Measurements from ENCODE around the gene HNRNPF.
A peak's percentile ranks its signal among the peaks of the same experiment; 100 is the strongest.

Gene HNRNPF

DNA sequence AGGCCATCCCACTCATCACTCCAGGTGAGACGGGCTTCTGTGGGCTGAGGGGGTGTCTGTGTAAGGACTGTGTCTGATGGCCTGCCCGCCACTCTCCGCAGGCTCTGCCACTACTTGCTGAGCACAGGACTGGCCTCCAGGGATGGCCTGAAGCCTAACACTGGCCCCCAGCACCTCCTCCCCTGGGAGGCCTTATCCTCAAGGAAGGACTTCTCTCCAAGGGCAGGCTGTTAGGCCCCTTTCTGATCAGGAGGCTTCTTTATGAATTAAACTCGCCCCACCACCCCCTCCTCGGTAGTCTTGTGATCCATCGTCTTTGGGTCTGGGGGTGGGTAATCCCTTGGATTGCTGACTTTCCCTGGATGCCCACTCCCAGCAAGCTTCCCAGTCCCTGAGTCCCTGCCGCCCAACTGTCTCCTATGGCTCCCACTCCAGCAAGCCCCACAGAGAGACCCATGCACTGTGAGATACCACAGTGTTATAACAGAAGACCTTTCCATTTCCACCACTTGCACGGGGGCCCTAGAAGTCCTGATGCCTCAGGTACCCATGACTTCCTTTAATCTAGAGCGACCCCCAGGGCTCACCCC is 32.8 kb downstream of the HNRNPF start:
- DNase-seq: no peak

DNA sequence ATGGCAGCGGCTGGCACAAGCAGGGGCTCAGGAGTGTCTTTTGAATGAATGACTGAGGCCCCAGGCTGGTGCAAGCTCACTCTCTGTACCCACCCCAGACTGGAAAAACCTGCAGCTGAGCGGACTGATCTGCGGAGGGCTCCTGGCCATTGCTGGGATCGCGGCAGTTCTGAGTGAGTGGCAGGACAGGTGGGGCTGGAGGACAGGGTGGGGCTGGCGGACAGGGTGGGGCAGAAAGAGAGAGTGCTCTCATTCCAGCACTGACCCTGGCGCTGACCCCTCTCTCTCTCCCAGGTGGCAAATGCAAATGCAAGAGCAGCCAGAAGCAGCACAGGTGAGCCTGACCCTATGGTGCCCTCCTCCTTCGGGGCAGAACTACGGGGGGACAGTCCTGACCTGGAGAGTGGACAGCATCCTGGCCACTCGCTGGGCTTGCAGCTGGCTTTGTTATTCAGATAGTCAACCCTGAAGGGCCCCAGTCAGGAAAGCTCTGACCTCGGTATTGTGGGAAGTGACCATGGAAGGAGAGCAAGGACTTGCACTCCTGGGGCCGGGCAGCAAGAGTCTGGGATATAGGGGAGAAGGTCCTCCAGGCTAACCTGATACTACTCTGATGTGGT is 33.5 kb downstream of the HNRNPF start:
- DNase-seq: no peak

DNA sequence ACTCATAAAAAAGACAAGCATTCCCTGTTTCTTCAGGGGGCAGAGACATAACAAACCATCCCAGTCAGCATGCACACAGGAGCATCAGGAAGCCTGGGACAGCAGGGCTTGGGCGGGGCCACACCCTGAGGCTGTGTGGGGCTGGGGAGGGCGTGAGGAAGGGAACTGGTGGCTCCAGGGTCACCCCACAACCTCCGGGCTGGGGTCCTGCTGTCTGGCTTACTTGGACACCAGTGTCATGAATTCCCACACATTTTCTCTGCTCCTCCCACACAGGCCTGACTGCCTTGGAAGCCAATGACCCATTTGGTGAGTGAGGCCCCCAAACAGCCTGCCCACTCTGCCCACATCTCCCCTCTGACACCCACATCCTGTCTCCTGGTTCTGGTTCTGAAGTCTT is 34.8 kb downstream of the HNRNPF start:
- no peak for DNase-seq

DNA sequence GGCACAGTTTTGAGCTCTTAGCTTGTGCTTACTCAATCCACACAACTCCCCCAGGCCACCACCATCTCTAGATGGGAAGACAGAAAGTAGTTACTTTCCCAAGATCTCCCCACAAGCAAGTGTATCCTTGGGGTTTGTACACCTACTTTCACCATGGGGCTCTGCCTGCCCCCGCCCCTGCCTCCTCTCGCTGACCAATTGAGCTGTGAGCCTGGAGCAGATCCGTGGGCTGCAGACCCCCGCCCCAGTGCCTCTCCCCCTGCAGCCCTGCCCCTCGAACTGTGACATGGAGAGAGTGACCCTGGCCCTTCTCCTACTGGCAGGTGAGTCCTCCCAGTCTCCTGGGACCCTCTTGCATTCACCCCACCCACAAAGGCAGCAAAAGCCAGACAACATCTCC is 35.5 kb downstream of the HNRNPF start:
- DNase-seq: no peak

DNA sequence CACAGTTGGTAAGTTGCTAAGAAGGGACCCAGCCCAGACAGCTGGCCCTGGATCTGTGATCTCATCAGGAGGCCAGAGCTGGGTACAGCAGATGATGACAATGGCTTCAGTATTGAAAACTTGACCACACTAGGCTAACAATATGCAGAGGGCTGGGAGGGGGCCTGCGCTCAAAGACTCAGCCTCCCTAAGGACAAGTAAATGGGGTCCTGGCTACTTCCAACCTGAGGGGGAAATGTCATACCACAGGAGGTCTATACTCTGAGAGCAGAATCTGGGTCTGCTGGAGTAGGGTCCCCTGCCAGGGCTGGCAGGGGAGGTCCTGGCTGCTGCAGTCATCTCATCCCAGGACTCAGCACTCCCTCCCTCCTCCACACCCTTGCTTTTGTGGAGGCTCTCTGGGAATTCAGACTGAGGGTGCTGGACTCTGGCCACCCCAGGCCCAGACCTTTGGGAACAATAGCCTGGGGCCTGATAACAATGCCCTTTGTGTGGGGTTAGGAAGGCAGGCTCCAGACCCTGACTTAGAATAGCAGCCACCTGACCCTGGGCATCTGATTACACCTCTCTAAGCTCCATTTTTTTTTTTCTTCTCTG is 36.1 kb downstream of the HNRNPF start:
- no peak for DNase-seq

DNA sequence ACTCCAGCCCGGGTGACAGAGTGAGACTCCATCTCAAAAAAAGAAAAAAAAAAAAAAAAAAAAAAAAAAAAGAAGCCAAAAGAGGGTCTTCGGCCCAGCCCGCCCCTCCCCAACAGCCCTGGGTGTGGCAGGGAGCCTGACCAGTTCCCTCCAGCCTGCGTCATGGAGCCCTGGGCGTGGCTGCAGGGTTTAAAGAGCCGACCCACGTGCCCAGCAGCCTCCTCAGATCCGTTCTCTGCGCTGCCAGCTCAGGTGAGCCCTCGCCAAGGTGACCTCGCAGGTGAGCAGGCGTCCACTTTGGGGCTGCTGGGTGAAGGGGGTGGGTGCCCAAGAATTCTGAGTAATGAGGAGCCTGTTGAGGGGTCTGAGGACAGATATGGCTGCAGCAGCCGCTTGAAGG is 37.6 kb downstream of the HNRNPF start, which contains the start of gene FXYD4:
Gene FXYD4 (plus strand): TSS at position 219 of the 400 bp plus-strand sequence. CDS start 2,111 bp downstream, outside the sequence.
- DNase-seq: no peak

DNA sequence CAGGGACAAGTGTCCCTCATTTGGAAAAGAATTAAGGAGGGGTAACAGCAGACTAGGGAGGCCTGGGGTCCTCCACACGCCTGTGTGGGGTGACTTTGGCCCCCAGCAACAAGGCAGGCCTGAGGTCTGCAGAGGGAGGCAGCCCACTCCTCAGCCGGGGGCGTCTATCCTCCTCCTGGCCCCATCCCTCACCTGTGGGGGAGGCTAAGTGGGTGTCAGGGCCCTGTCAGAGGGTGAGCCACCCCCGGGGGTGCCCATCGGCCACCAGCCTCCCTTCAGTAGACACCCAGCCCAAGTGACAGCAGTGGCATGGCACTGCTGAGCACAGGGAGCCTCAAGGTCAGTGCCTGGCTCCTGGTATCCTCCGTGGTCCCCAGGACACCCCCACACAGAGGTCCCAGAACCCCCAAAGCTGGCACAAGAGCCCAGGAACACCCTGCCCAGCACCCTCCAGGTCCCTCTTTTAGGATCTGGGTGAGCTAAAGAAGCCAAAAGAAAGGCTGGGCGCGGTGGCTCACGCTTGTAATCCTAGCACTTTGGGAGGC is 38.2 kb downstream of the HNRNPF start:
- DNase-seq: no peak

DNA sequence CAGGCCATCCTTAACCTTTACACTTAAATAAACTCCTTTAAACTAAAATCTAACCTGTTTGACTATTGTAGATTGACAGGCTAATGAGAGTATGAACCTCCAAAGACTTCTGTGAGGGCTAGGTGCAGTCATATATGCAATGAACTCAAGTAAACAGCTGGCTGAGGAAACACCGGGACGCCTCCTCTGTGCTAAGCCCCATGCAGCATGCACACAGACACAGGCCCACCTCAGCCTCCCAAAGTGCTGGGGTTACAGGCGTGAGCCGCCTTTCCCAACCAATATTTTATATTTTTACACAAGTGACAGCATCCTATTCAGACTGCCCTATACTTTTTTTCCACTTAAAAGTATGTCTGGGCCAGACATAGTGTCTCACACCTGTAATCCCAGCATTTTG is 39.1 kb downstream of the HNRNPF start:
- no peak for DNase-seq

DNA sequence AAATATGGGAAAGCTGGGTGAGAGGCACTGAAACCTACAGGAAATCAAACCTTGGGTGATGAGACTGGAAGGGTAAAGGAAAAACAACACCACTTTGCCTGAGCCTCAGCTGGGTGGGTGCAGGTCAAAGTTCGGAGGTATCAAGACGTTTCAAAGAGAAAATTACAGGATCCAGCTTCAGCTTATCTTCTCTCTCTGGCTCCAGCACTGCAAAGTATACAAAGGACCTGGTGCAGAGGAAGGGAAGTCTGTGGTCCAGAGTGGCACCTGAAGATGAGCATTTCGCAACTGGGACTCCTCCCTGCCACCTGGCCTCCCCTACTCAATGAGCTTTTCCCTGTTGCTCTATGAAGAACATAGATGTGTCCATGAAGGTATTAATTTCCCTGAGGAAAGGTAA is 44.0 kb downstream of the HNRNPF start:
- no peak for DNase-seq

DNA sequence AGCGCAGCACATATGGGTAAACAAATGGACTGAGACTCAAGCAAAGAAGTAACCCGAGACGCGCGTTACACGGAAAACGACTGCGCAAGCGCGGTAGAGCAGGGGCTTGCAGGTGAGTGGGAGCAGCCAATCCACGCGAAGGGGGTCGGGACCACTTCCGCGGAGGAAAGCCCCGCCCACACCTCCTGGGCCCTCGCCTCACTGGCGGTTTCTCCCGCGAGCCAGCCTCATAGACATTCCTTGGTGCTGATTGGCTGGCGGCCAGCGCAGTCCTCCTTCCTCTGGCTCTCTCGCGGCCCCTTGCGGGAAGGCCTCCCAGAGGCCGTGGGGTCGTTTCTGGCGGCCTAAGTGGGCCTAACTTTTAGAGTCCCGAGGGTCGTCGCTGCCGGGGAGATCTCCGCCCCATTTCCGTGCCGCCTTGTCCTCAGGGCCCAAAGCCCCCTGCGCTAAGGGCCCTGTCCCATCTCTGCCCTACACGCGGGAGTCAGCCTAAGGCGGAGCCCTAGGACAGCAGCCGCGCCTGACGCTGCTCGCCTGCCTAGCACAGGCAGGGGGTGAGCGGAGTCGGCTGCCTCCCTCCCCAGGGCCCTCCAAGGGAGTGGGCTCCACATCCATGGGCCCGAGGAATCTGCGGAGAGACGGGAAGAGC is 46.7 kb downstream of the HNRNPF start:
- peak; percentile 92 for DNase-seq

DNA sequence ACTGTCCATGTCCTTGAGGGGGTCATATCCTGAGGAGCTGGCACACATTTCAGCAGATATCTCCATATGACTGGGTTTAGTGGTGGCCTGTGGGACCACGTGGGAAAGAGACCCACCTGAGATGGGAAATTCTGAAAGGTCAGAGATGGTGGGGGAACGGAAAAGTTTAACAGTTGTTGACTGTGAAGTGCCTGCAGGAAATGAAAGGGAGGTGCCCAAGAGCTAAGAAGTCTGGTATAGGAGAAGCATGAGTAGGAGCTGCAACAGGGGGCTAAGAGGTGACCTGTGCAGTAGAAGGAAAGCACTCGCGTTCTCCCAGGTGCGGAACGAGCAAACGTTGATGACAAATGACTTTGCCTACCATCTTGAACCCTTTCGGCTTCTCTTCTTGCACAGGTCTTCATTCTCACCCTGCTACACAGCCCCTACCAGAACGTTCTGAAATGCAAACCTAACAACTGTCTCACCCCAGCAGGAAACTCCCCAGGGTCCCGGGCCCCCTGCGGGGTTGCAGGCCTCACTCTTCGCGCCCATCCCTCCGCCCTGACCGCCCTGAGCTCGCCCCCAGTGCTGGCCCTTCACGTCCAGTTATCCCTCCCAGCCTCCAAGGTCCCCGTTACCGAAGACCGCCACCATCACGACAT is 47.3 kb downstream of the HNRNPF start:
- DNase-seq: no peak

DNA sequence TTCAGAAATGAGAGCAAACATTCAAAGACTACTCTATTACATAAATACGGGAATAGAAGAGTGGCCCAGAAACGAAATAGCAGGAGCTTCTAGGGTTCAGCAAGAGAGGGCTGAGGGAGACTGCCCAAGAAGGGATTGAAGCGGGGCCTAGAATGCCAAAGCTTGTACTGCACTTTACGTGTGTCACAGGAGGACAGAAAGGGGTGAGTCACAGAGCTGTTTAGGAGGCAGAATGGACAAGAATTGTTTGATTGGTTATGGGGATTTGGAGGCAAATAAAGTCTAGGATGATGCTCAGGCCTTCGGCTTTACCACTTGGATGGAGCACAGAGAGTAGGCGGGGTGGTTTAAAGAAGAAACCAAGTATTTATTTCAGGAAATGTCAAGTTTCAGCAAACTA is 48.9 kb downstream of the HNRNPF start:
- DNase-seq: no peak

DNA sequence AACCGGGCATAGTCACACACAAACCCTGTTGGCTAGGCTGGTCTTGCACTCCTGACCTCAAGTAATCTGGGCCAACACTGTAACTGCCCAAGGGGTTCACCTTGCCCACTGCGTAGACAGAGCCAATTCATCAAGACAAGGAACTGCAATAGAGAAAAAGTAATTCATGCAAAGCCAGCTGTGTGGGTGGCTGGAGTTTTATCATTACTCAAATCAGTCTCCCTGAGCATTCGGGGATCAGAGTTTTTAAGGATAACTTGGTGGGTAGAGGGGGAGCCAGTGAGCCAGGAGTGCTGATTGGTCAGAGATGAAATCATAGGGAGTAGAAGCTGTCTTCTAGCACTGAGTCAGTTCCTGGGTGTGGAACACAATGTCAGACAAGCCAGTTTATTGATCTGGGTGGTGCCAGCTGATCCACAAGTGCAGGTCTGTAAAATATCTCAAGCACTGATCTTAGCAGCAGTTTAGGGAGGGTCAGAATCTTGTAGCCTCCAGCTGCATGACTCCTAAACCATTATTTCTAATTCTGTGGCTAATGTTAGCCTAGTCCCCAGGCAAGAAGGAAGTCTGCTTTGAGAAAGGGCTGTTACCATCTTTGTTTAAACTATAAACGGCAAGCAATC is 53.1 kb downstream of the HNRNPF start:
- DNase-seq: peak; percentile 27

DNA sequence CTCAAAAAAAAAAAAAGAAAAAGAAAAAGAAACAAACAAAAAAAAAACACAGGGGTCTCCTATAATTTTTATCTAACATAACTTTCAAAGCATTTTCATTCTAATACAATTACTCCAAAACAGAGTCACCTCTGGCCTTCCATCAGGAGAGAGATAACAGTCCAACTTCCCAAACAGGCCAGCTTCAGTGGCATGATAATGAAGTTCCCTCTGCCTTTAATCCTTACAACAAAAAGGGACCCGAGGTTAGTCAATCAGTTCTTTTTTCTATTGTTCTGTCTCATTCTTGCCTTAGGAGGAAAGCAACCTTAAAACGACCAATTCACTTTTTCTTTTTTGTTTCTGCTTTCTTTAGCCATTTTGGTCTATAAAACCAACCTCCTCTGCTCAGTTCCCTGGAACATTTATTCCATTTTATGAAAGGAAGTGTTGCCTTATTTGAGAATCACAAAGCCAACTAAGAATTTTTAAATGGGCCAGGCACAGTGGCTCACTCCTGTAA is 54.1 kb downstream of the HNRNPF start:
- no peak for DNase-seq

DNA sequence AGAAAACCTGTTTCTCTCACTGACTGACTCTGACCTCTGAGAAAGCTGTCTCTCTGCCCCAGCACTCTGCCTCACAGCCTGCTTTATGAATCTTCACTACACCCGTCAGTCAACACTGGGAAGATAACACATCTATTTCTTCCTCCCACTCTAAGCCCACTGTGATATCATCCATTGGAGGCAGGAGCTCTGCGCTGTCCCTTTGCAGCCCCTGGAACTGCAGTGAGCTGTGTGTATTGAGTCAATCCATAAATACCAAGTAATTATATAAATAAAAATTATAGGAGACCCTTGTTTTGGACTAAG is 54.7 kb downstream of the HNRNPF start:
- DNase-seq: no peak

DNA sequence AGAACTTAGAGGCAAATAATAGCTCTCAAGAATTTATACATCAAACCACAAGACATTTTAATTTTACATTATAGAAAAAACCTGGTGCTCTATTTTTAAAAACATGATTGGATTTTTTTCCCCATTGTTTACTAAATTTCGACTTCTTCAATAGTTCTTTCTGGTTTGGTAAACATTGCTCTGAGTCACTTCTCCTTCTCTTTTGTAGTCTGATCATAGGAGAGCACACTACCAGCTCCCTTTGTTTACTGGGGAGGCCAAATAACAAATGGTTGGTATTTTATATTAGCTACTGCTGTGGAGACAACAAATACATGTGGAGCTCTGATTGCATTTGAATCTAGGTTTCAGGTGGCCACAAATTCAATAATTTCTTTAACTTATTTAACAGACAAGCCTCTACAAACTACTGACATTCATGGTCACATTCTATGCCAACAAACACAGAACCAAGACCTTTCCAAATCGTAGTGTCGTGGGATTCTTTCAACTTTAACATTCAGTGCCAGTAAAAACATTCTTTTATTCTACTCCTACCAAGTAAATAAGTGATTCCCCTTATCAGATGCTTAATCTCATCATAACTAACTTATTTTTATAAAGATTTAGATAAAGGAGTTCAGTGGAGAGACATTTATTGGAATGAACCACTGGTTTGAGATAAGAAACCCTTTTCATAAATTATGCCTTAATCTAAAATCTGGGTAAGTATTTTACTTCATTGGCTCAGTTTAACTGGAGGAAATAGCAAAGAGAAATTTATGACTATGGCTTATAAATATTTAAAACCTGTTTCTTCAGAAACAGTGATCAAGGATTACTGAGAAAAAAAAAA is 55.3 kb downstream of the HNRNPF start:
- DNase-seq: no peak

DNA sequence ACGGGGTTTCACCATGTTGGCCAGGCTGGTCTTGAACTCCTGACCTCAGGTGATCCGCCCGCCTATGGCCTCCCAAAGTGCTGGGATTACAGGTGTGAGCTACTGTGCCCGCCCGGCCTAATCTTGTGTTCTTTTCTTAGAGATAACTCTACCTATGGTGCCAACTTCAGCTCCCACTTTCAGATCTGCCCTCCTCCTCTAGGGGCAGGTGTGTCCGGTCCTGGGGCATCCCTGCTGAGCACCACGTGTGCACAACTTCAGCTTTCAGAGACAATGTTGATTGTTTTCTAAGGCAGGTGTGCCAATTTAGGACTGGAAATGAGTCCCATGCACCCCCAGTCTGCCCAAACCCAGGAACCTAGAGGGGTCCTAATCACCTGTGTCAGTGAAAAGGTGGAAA is 56.0 kb downstream of the HNRNPF start:
- DNase-seq: no peak

DNA sequence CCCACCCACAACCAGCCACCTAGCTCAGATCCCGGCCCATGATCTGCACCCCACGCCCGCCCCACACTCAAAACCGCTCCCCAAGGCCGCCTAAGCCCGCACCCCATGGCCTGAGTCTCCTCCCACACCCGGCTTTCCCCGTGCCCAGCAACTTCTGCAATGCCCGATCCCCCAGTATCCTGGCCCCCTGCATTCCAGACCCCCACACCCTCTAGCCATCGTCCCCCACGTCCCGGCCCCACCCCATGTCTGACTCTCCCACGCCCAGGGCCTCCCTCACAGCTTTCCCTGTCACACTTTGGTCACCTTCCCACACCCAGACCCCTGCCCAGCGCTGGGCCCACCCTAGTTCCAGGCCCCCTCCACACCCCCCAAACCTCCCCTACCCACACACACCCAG is 57.7 kb downstream of the HNRNPF start:
- no peak for DNase-seq

DNA sequence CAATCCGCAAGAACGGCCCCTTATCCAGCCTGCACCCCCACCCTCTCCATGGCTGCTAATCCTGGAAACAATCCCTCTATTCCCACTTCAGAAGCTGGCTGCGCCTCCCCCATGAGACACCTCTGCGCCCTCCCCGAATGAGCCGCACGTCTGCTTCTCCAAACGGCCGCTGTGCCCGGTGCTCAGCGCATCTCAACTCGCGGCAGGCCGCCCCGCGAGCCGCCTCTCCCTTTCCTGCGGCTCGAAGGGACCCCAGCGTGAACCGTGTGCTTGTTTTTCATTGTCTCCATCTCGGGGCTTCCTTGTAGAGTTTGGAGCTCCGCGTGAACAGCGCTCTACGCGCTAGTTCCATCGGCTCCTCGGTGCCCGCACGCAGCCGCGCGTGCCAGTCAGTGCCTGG is 58.3 kb downstream of the HNRNPF start:
- no peak for DNase-seq

DNA sequence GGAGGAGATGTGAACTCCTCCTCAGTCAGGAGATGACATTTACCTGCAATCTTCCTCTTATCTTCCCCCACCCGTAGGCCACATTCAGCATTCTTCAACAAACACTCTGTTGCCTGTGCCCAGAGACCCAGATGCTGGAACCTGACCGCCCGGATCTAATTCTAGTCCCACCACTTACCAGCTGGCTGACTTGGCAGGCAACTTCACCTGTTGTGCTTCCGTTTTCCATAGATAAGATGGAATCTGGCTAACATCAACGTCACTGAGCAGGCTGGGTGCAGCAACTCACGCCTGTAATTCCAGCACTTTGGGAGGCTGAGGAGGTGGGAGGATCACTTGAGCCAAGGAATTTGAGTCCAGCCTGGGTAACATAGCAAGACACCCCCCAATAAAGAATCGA is 58.8 kb downstream of the HNRNPF start:
- DNase-seq: no peak

DNA sequence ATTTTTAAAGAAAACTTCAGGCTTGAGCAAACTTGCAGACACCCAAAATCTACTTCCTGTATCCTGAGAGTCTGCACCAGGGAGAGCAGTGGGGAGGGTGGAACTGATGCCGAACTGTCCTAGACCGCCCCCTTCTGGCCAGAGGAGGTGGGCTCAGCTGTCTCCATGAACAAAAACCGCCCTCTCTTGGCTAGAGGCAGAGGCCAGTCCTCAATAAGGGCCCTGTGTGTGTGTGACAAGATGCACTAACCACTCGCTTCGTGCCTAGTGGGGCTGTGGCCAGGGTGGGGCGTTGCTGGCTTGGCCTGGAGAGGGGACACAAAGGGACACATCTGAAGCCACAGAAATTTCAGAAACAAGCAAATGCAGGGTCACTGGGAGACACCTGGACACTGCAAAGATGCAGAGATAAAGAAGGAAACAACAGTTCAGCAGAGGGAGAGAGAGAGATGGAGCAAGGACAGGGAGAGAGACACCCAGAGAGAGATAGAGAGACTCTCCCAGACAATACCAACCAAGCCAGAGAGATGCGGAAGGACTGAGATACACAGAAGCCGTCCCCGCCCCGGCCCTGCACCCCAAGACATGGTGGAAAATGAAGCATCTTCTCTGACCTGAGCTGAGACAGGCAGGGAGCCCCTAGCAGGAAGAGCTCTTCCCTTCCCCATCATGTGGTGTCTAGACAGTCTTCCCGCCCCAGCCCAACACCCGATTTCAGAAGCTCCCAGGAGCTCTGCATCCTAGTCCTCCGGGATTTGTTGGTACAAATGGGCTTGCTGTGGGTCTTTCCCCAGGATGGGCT is 60.3 kb downstream of the HNRNPF start:
- peak; percentile 66 for DNase-seq
